Left ventricle myocardium superior (tissue), 1 donor: ENCODE results near the gene FBXO3. TPM values are rescaled to one million over a fixed set of nuclear protein-coding genes. Genes with fewer than 3 reads are reported as not detected.
"Not testable (repeated sequence)": the region's sequence is repeated elsewhere in the genome, so short reads cannot be mapped to it uniquely, and the experiment has no call there.

Experiments used
- ATAC-seq: fragments of 200-7000 bp; cut with Tn5 transposase; one replicate; pipeline ENCODE4 v1.9.1; 2020; ENCODE audit warnings: mild to moderate bottlenecking, moderate library complexity
- DNase-seq: peaks from one replicate; pipeline ENCODE4 v3.0.0-alpha.2; 2020
- intact Hi-C: fragments of 100-400 bp; cut with micrococcal nuclease; formaldehyde crosslinking; loops from one replicate; pipeline ENCODE4 v1.11.0; 2022
- total RNA-seq: library from RNA; stranded (reverse); fragmentation: NEBNext Ultra II Directional; extraction: Animal tissue kit (Norgen Biotek cat#: 25700); gene quantifications from one replicate; pipeline ENCODE4 v1.2.1, GENCODE V29; 2021
- donor health status: DM: no; HTN: yes; CAD: no; lungs with severe emphysema.

FBXO3 gene
- total RNA-seq, 1 donor from 2014 or later, result 53.3 TPM

GRCh38 chr11:33707831-33708230, 66.5 kb downstream of the FBXO3 start:
- DNase-seq, intact Hi-C loops: not testable (repeated sequence)
- ATAC-seq, result peak; percentile 67

DNA sequence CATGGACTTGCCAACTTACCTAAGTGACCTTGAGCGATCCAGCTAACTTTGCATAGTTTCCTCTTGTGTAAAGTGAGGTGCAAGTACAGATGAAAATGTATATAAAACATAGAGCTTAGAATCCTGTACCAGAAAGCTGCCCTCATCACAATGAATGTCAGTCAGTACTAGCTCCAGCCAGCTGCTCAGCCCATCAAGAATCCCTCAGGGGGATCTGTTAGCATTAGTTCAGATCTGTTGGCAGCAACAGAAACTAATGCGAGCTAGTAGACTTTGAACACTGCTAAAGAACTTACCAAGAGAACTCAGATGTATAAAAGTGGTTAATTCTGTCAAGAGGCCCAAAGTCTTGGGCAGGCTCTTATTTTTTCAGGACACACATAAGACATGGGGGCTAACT, 67.4 kb downstream of the FBXO3 start:
- ATAC-seq (no peak), DNase-seq (no peak)
- intact Hi-C loops, result no loop called here

DNA sequence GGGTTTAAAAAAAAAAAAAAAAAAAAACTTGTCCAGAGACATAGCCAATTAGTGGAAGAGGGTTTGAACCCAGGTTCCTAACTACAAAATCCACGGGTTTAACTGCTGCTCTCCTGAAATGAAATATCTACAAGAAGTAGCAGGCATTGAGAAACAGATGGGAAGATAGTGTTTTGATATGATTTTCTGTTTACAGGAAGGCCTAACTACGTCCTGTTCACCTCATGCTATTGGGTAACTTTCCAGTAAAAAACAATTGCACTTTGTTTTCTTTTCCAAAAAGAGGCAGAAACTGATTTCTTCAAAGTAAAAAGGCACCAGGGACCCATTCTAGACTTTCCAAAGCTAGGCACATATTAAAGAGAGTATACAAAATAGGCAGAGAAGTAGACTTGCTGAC, 67.8 kb downstream of the FBXO3 start:
- intact Hi-C loops, result no loop called here

GRCh38 chr11:33704240-33705002, 69.9 kb downstream of the FBXO3 start:
- ATAC-seq, result no peak
- DNase-seq, result no peak
- intact Hi-C loops, result no loop called here

More for the DNA sequence above, 67.8 kb downstream of the FBXO3 start:
- ATAC-seq, result no peak
- no peak for DNase-seq

GRCh38 chr11:33703788-33704187, 70.5 kb downstream of the FBXO3 start:
- DNase-seq (no peak), ATAC-seq (peak; percentile 3)
- intact Hi-C loops, result no loop called here

DNA sequence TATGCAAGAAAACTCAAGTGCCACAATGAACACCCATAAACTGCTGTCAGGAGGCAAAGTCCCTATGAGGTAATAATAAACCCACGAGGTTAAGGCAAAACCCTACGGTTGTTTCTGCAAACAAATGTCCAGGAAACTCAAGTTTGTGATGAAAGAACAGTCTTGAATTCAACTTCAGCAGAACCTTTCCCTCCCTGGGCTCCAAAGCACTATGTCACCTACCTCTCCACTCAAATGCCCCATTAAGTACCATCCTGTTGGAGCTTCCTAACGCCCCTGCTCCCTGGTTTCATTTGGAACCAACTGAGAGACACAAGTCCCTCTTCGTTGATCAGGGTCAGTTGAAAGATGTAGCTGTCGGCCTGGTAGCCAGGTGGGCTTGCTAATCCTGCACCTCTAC, 71.1 kb downstream of the FBXO3 start:
- intact Hi-C loops, result no loop called here
- ATAC-seq (no peak), DNase-seq (no peak)

- DNase-seq, result no peak
- ATAC-seq, result peak; percentile 23
- intact Hi-C loops, result no loop called here
Measured at GRCh38 chr11:33701302-33702230, 72.8 kb downstream of the FBXO3 start.

- ATAC-seq, result peak; percentile 88
- DNase-seq, result peak; percentile 99
- intact Hi-C loops, result no loop called here
Measured at GRCh38 chr11:33700502-33701271, 73.6 kb downstream of the FBXO3 start, which contains the start of gene C11orf91. TSS of gene C11orf91 (minus strand) at chr11:33700826. CDS start at chr11:33700740, 86 bp downstream.

GRCh38 chr11:33700063-33700501, 74.2 kb downstream of the FBXO3 start:
- peak; percentile 67 for DNase-seq

GRCh38 chr11:33699515-33700062, 74.7 kb downstream of the FBXO3 start:
- no peak for ATAC-seq
- intact Hi-C loops, result no loop called here
- no peak for DNase-seq

More at GRCh38 chr11:33700063-33700501, 74.2 kb downstream of the FBXO3 start:
- intact Hi-C loops, result no loop called here
- no peak for ATAC-seq

DNA sequence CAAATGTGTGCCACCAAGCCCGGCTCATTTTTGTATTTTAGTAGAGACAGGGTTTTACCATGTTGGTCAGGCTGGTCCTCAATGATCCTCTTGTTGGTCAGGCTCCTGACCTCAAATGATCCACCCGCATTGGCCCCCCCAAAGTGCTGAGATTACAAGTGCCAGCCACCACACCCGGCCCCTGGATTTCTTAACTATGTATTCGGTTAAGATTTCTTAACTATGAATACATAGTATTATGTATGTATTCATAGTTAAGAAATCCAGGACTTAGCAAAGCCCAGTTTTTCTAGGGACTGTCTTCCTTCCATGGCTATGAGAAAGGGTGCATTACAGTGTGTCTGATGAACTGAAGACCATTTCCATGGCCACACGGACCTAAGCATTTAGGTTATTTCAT, 75.4 kb downstream of the FBXO3 start:
- intact Hi-C loops, result no loop called here
- ATAC-seq (no peak), DNase-seq (no peak)

- no peak for DNase-seq
- no peak for ATAC-seq
- intact Hi-C loops, result no loop called here
Measured at GRCh38 chr11:33697997-33698396, 76.3 kb downstream of the FBXO3 start.

GRCh38 chr11:33696931-33697638, 77.2 kb downstream of the FBXO3 start:
- no peak for ATAC-seq
- no peak for DNase-seq
- intact Hi-C loops, result no loop called here

DNA sequence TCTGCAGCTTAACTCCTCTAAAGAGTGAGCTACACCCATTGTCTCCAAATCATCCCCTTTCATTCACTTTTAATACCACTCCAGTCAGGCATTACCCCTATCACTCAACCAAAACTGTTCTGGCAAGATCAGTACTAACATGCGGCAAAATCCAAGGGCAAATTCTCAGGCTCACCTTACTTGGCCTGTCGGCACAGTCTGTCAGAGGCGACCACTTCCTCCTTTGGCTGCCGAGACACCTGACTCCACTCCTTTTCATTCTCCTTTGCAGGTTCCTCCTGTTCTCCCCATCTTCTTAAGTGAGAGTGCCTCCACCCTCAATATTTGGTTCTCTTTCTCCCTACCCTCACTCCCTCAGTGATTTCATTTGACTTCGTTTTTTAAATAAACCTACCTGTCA, 77.9 kb downstream of the FBXO3 start:
- intact Hi-C loops, result no loop called here
- ATAC-seq (no peak), DNase-seq (no peak)

GRCh38 chr11:33695051-33695566, 79.2 kb downstream of the FBXO3 start:
- DNase-seq (peak; percentile 43), ATAC-seq (no peak)
- intact Hi-C loops, result no loop called here

- DNase-seq, result no peak
- intact Hi-C loops, result no loop called here
- no peak for ATAC-seq
Measured at GRCh38 chr11:33694346-33695050, 79.8 kb downstream of the FBXO3 start.

DNA sequence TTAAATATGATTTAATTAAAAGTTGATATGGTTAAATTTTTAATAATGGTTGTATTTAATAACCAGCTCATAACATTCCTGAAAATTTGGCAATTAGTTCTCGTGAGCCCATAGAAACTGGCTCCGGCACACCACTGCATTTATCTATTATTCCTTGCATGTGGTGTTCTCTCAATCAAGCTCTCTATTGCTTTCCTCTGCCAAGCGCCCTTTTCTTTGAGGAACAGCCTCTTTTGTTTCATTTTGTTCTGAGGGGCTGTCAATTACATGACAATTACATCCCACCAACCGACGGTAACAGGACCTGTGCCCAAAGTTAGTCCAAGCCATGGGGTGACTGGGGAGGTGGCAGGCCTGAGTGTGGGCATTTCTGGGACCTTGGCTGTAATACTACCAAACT, 81.8 kb downstream of the FBXO3 start:
- DNase-seq (no peak), ATAC-seq (no peak)
- intact Hi-C loops, result no loop called here
